HG03558 (cell line): ENCODE data around the gene EFNA2.

Source experiments
- ATAC-seq: cut with Tn5 transposase; IDR thresholded peaks from one replicate; pipeline ENCODE4 v1.9.1; 2021; ENCODE audit warnings: moderate number of reproducible peaks; ENCODE audit not compliant: unreplicated experiment; ENCODE audit errors: extremely low read depth

Gene EFNA2

GRCh38 chr19:1343041-1343440 lies 57.4 kb downstream of the EFNA2 start:
- ATAC-seq, result no peak

DNA sequence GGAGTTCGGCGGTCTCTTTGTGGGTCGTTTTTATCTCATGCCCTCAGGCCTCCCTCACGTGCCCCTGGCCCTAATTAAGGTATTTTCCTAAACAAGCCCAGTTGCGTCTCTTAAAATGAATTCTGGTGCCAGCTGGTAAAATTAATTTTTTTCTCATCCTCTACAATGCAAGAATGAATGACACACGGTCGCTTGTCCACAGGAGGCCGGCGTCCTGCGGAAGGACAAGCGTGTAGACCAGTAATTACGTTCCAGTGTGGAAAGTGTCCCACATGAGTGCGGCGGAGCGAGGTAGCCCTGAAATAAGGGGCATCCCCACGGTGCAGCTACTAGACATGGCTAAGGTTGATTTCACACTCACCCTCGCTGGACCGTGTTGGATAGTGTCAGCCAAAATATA lies 63.5 kb downstream of the EFNA2 start:
- ATAC-seq, result no peak

GRCh38 chr19:1350867-1351266 lies 65.2 kb downstream of the EFNA2 start:
- ATAC-seq, result no peak
